ENCODE data around the gene ZNF827.

The ZNF827 gene

DNA sequence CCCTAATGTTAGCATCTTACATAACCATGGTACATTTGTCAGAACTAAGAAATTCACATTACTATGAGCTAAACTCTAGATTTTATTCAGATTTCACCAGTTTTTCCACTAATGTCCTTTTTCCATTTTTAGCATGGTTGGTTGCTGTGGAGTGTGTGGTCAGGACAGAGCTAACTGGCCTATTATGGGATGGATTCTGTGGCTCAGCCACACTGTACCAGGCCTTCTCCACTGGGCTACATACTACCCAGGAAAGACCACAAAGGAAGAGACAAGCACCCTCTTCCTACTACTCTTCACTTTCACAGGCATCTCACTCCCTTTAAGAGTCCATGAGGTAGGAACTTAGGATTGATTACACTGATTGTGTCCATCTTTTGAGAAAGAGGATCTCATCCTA, 67.4 kb downstream of the ZNF827 start:
- Histone ChIP-seq H3K9me3 (ENCODE audit: severe bottlenecking) (no peaks in the 10 kb centered on the region), H3K4me3 (ENCODE audit: low read depth, low read length) (no peak overlapping the region), H3K36me3 (peaks cover 22% of the 10 kb centered on the region)

DNA sequence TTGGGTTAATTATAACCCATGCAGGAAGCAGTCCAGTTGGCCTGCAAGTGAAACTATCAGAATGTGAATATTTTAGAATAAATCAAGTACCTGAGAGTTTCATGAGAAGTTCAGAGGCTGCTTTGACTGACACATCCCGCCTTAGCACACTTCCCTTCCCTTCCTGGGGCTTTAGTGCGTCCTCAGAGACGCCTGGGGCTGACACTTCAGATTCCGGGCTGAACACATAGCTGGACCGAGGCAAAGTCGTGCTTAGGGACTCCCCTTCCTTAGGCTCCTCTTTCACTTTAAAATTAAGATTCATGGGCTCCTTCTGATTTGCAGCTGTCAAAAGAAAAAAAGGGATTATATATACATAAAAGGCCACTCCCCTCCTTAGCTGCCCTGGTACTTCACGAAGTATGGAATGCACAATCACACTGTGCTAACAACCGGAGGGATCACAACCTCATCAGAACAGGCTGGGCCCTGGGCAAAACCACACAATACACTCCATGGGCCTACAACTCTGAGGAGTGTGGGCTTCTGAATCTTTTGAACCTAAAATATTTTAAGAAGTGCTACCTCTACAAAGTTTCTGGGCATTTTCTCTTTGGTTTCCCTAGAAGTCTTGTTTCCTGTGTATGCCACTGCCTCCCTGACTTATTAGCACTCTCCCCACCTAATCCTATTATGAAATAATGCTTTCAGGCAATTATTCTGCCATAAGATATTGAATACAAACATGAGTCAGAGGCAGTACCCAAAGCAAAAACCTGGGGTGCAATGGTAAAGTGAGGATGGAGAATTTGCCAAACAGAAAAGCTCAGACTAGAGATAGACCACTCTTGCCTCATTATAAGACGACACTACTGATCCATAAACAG, 68.2 kb downstream of the ZNF827 start:
- H3K27ac ChIP-seq = no peak overlapping the region
- no peaks in the 10 kb centered on the region for H3K27me3 ChIP-seq (ENCODE audit: insufficient read depth, low read depth, severe bottlenecking)
- H3K4me3 ChIP-seq (ENCODE audit: low read depth, low read length) = no peak overlapping the region
- H3K9me3 ChIP-seq (ENCODE audit: severe bottlenecking) = no peaks in the 10 kb centered on the region
- peaks cover 15% of the 10 kb centered on the region for H3K36me3 ChIP-seq
- no peak for DNase-seq
- TF ChIP-seq, protein P1, sequence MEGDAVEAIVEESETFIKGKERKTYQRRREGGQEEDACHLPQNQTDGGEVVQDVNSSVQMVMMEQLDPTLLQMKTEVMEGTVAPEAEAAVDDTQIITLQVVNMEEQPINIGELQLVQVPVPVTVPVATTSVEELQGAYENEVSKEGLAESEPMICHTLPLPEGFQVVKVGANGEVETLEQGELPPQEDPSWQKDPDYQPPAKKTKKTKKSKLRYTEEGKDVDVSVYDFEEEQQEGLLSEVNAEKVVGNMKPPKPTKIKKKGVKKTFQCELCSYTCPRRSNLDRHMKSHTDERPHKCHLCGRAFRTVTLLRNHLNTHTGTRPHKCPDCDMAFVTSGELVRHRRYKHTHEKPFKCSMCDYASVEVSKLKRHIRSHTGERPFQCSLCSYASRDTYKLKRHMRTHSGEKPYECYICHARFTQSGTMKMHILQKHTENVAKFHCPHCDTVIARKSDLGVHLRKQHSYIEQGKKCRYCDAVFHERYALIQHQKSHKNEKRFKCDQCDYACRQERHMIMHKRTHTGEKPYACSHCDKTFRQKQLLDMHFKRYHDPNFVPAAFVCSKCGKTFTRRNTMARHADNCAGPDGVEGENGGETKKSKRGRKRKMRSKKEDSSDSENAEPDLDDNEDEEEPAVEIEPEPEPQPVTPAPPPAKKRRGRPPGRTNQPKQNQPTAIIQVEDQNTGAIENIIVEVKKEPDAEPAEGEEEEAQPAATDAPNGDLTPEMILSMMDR (IDR thresholded peaks at IDR 0.05; ENCODE audit: low read depth, low read length) = no peak

More for the DNA sequence above, 67.4 kb downstream of the ZNF827 start:
- DNase-seq = no peak
- TF ChIP-seq, protein P1 (IDR thresholded peaks at IDR 0.05; ENCODE audit: low read depth, low read length) = no peak
- no peaks in the 10 kb centered on the region for H3K27me3 ChIP-seq (ENCODE audit: insufficient read depth, low read depth, severe bottlenecking)
- H3K27ac ChIP-seq = no peak overlapping the region

DNA sequence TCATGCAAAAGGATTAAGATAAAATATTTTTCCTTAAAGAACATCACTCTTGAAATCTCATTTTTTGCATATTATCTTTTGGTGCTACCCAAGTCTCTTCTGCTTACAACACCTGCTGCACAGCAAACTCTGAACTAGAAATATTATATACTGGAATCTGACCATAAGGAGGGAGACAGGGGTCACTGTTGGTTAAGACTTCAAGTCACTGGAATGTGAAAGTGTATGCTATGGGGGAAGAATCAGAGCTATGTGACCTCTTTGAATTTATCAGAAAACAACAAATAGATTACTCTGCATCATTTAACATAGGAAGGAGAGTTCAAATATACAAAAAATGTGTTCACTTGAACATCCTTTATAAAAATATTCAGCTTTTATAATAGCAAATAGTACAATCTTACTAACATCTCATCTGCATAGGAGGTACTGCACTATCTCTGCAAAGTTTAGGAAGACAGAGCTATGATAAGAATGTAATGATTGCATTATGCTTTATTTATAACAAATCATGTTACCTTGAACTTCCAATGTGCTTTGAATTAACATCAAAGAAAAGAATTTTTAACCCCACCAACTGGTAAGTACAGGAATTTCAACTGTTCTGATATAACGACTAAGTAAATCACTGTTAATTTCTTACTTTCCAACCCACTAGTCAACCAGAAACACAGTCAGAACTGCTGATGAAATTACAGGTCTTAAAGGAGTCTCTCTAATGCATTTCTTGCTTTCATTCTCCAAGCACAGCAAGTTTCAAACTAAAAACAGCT, 69.8 kb downstream of the ZNF827 start:
- no peak for DNase-seq
- H3K4me3 ChIP-seq (ENCODE audit: low read depth, low read length) = no peak overlapping the region
- H3K9me3 ChIP-seq (ENCODE audit: severe bottlenecking) = no peaks in the 10 kb centered on the region

DNA sequence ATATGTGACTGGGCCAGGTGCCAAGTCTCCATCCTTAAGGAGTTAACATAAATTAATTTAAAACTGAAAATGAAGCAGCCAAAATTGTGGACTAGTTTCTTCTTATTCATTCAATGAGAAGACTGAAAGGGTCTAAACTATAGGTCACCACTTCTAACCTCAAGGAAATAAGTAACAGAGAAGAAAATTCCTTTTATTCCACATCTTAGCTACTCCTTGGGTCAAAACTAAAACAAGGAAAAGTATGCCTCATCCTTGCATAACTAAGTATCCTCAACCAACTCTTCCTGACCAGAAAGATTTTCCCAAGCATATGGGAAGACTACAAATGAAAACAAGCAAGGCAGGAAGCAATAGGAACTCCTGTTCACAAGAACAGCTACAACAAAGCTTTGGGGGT, 71.2 kb downstream of the ZNF827 start:
- Histone ChIP-seq H3K36me3 (peaks cover 24% of the 10 kb centered on the region), H3K4me3 (ENCODE audit: low read depth, low read length) (no peak overlapping the region), H3K27ac (no peak overlapping the region), H3K27me3 (ENCODE audit: insufficient read depth, low read depth, severe bottlenecking) (no peaks in the 10 kb centered on the region), H3K9me3 (ENCODE audit: severe bottlenecking) (no peaks in the 10 kb centered on the region)
- DNase-seq = no peak
- TF ChIP-seq, protein P1 (IDR thresholded peaks at IDR 0.05; ENCODE audit: low read depth, low read length) = no peak

More for the DNA sequence above, 69.8 kb downstream of the ZNF827 start:
- peaks cover 17% of the 10 kb centered on the region for H3K36me3 ChIP-seq
- H3K27me3 ChIP-seq (ENCODE audit: insufficient read depth, low read depth, severe bottlenecking) = no peaks in the 10 kb centered on the region
- TF ChIP-seq, protein P1 (IDR thresholded peaks at IDR 0.05; ENCODE audit: low read depth, low read length) = no peak
- H3K27ac ChIP-seq = no peak overlapping the region

DNA sequence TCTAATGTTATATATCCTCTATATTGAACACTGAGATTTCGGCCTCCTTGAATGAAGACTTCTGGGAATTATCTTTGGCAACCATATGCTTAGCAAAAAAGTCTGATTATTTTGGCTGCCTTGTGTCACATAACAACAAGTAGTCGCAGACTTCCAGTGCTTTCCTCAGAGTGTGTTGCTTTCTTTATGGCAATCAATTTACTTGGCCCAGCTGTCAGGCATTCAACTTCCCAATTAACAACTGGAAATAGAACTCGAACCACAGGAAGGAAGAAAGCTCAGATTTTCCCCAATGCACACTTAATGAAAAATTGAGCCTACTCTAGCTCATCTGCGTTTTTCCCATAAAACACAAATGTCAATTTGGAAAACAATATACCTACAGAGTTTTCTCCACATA, 71.6 kb downstream of the ZNF827 start:
- Histone ChIP-seq H3K36me3 (peaks cover 24% of the 10 kb centered on the region), H3K9me3 (ENCODE audit: severe bottlenecking) (no peaks in the 10 kb centered on the region), H3K4me3 (ENCODE audit: low read depth, low read length) (no peak overlapping the region), H3K27ac (no peak overlapping the region), H3K27me3 (ENCODE audit: insufficient read depth, low read depth, severe bottlenecking) (no peaks in the 10 kb centered on the region)
- TF ChIP-seq, protein P1 (IDR thresholded peaks at IDR 0.05; ENCODE audit: low read depth, low read length) = no peak
- no peak for DNase-seq

Data from WERI-Rb-1 (cell line).